Measurements from ENCODE around the gene TPP1.

- TF ChIP-seq CTCF (conservative IDR thresholded peaks at IDR 0.05; ENCODE audit: low read length) (no peak), EZH2phosphoT487 (IDR thresholded peaks at IDR 0.05; ENCODE audit: borderline replicate concordance) (no peak)
These were observed 10.3 kb downstream of the TPP1 start for GRCh38 chr11:6608726-6609501.

All from Loucy (cell line).